ENCODE results near the gene CATSPER1.

DNA sequence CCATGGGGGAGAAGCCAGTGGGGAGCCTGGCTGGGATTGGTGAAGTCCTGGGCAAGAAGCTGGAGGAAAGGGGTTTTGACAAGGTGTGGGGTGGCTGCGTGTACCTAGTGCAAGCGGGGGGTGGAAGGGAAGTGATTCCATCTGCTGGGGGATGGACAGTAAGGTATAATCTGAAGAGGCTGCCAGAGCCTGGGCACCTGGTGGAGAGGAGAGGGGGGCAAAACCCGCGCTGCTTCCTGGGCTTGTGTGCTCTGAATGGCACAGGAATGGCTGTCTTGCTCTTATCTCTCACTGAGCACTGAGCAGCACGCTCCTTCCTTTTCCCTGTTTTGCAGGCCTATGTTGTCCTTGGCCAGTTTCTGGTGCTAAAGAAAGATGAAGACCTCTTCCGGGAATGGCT lies 23.0 kb downstream of the CATSPER1 start:
- TF ChIP-seq, protein P1, sequence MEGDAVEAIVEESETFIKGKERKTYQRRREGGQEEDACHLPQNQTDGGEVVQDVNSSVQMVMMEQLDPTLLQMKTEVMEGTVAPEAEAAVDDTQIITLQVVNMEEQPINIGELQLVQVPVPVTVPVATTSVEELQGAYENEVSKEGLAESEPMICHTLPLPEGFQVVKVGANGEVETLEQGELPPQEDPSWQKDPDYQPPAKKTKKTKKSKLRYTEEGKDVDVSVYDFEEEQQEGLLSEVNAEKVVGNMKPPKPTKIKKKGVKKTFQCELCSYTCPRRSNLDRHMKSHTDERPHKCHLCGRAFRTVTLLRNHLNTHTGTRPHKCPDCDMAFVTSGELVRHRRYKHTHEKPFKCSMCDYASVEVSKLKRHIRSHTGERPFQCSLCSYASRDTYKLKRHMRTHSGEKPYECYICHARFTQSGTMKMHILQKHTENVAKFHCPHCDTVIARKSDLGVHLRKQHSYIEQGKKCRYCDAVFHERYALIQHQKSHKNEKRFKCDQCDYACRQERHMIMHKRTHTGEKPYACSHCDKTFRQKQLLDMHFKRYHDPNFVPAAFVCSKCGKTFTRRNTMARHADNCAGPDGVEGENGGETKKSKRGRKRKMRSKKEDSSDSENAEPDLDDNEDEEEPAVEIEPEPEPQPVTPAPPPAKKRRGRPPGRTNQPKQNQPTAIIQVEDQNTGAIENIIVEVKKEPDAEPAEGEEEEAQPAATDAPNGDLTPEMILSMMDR (conservative IDR thresholded peaks at IDR 0.05) = no peak
- no peak for TF ChIP-seq EZH2 (IDR thresholded peaks at IDR 0.05; ENCODE audit: low read depth)
